HUES64 (cell line): Measurements from ENCODE around the gene B4GALT5.

Experiments
- H3K27ac ChIP-seq: 2 replicates; pipeline ENCODE4 v1.7.0; 2013; ENCODE audit warnings: low read depth, low read length, inconsistent platforms
- H3K27me3 ChIP-seq: 2 replicates; pipeline ENCODE4 v1.6.1; 2013; ENCODE audit warnings: mild to moderate bottlenecking, low read length; ENCODE audit not compliant: insufficient read depth
- H3K36me3 ChIP-seq: 2 replicates; pipeline ENCODE4 v1.6.1; 2013; ENCODE audit warnings: mild to moderate bottlenecking, low read length; ENCODE audit not compliant: insufficient read depth
- H3K4me1 ChIP-seq: 2 replicates; pipeline ENCODE4 v1.6.1; 2013; ENCODE audit warnings: mild to moderate bottlenecking, low read length, moderate library complexity; ENCODE audit not compliant: insufficient read depth
- H3K4me3 ChIP-seq: 2 replicates; pipeline ENCODE4 v1.5.1; 2013; ENCODE audit warnings: mild to moderate bottlenecking, low read length, moderate library complexity
- H3K9ac ChIP-seq: 2 replicates; pipeline ENCODE4 v1.6.1; 2013; ENCODE audit warnings: mild to moderate bottlenecking, low read depth, low read length
- H3K9me3 ChIP-seq: 2 replicates; pipeline ENCODE4 v1.6.1; 2013; ENCODE audit warnings: low read depth, low read length; ENCODE audit not compliant: insufficient read depth
- WGBS: fragments of 150-250, 120-280 bp; methylation state at CpG from one replicate; pipeline ENCODE4 v1.1.7; 2013; ENCODE audit warnings: missing lambda C conversion rate; 5-methylcytosine and 5-hydroxymethylcytosine counted together

The B4GALT5 gene

DNA sequence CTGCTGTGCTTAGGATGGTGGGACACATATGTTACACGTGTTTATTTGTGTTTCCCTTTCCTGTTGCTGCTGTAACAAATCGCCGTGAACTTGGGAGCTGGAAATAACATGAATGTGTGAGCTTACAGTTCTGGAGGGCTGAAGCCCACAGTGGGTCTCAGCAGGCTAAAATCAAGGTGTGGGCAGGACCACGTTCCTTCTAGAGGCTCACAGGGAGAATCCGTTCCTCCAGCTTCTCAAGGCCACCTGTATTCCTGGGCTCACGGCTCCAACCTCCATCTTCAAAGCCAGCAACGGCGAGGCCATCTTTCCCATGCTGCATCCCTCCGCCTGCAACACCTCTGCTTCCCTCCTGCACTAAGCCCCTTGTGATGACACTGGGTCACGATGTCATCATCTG, 118.3 kb downstream of the B4GALT5 start:
- Histone ChIP-seq H3K27ac (no peak overlapping the region), H3K9ac (no peak overlapping the region), H3K4me3 (no peak overlapping the region), H3K9me3 (peaks cover 3% of the 10 kb centered on the region; the same call in 1 of the 2 replicates), H3K27me3 (no peaks in the 10 kb centered on the region), H3K4me1 (no peaks in the 10 kb centered on the region), H3K36me3 (no peaks in the 10 kb centered on the region)
- 93% methylated on average over 10 of the region's 10 CpGs for WGBS

DNA sequence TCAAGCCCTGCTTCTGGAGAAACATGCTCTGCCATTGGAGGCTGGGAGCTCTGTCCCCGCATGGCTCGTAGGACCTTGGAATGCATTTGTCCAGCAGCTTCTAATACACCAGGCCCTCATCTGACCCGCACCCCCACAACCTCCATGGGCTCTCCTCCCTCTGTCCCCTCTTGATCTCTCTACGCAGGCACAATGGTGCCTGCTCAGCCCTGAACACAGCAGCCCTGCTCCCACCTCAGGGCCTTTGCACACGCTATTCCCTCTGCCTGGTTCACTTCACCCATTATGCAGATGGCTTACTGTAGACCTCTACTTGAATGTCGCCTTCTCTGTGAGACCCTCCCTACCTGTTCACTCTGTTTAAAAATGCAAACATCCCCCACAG, 118.8 kb downstream of the B4GALT5 start:
- Histone ChIP-seq H3K9me3 (peaks cover 3% of the 10 kb centered on the region; the same call in 1 of the 2 replicates), H3K36me3 (no peaks in the 10 kb centered on the region), H3K27me3 (no peaks in the 10 kb centered on the region), H3K9ac (no peak overlapping the region), H3K27ac (no peak overlapping the region), H3K4me1 (no peaks in the 10 kb centered on the region), H3K4me3 (no peak overlapping the region)
- 95% methylated on average over 5 of the region's 6 CpGs for WGBS

DNA sequence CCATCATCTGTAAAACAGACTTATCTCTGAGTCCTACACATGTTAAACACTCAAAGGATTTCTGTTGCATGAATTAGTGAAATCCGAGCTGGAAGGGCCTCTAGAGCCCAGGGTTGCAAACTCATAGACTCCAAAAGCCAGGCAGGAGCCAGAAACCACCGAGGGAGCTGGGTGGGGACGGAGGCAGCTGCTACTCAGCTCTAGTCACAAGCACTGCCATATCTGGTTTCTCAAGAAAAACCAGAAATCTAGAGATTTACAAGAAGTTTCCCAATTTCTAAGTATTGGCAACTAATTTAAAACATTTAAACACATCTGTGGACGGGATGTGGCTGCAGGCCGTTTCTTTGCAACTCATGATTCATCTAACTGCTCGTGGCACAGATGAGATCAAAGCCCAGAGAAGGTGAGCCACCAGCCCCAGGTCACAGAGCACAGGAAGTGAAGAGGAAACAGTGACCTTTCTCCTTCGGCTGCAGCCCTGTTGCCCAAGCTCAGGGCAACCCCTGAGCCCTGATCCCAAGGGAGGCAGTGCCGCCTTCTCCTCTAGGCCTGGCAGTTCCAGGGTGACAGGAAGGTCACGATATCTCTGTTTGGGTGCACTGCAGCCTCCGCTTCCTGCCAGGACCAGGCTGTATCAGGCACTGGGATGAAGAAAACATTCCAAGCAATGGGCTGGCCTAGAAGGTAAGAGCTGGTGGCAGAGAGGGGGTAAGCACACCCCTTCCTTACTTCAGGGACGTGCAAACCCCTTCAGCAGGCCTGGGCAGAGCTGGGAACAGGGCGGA, 119.3 kb downstream of the B4GALT5 start:
- H3K27ac ChIP-seq = no peak overlapping the region
- H3K36me3 ChIP-seq = no peaks in the 10 kb centered on the region
- H3K9ac ChIP-seq = no peak overlapping the region
- no peak overlapping the region for H3K4me3 ChIP-seq
- no peaks in the 10 kb centered on the region for H3K27me3 ChIP-seq
- H3K4me1 ChIP-seq = no peaks in the 10 kb centered on the region
- WGBS = 89% methylated on average over 12 of the region's 12 CpGs
- peaks cover 3% of the 10 kb centered on the region; the same call in 1 of the 2 replicates for H3K9me3 ChIP-seq

DNA sequence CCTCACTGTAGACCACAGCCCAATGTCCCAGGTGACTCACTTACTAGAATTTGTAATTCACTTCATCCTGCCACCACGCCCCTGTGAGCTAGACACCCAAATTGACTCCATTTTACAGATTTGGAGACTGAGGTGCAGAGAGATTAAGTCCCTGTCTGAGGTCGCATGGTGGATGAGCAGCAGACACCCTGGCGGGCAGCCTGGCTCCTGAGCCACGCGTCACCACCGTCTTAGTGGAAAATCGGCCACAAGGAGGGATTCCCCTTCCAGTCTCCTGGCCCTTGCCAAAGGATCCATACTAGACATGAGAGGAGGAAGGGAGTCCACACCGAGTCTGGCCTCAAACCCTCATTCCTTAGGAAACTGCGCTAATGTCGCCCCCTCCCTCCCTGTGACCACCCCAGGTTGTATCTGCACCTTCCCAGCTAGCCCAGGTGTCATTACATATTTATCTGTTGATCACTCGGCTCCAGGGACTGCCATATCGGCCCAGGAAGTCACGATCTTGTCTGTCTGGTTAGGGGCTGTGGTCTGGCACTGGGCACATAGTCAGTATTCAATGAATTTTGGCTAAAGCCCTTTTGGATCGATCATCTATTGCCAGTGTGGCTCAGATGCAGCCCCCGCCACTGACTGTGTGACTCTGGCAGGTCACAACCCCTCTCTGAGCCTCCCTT, 120.1 kb downstream of the B4GALT5 start:
- Histone ChIP-seq H3K27ac (no peak overlapping the region), H3K9me3 (peaks cover 3% of the 10 kb centered on the region; the same call in 1 of the 2 replicates), H3K9ac (no peak overlapping the region), H3K27me3 (no peaks in the 10 kb centered on the region), H3K4me3 (no peak overlapping the region), H3K36me3 (no peaks in the 10 kb centered on the region), H3K4me1 (no peaks in the 10 kb centered on the region)
- 91% methylated on average over 15 of the region's 15 CpGs for WGBS

DNA sequence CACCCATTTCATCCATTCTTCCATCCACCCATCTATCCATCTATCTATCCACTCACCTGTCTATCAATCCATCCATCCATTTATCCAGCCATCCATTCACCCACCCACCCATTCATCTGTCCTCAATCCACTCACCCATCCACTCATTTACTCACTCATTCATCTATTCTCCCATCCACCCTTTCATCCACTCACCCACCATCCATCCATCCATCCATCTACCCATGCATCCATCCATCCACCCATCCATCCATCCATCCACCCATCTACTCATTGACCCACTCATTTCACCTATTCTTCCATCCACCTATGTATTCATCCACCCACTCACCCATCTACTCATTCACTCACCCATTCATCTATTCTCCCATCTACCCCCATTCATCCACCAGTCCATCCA, 121.6 kb downstream of the B4GALT5 start:
- no peaks in the 10 kb centered on the region for H3K36me3 ChIP-seq
- H3K4me3 ChIP-seq = no peak overlapping the region
- no peaks in the 10 kb centered on the region for H3K4me1 ChIP-seq
- H3K27me3 ChIP-seq = no peaks in the 10 kb centered on the region
- H3K9ac ChIP-seq = no peak overlapping the region
- H3K27ac ChIP-seq = no peak overlapping the region
- no peaks in the 10 kb centered on the region for H3K9me3 ChIP-seq

DNA sequence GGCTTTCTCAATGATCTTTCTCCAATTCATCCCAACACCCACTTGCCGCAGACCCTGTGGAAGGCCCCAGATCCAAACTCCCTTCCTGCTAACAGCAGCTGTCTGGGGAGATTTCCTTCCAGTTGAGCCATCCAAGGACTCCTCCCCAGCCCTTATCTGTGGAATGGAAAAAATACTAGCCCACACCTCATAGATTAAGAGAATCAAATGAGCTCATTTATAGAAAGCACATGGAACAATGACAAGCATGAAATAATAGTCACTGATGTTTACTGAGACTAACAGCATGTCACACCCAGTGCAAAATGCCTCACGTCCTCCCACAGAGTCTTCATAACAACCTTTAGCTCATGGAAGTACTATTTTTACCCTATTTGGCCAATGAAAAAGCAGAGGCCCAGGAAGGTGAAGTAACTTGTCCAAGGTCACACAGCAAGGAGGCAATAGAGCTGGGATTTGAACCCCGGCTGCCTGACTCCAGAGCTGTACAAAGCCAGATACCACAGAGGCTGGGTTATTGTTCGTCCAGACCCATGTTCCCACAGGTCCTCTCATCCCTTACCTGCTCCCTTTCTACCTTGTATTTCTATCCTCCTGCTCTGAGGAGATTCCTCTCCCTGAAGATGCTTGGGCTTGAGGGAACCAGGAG, 122.3 kb downstream of the B4GALT5 start:
- Histone ChIP-seq H3K9me3 (no peaks in the 10 kb centered on the region), H3K27ac (no peak overlapping the region), H3K9ac (no peak overlapping the region), H3K27me3 (no peaks in the 10 kb centered on the region), H3K36me3 (no peaks in the 10 kb centered on the region), H3K4me3 (no peak overlapping the region), H3K4me1 (no peaks in the 10 kb centered on the region)
- WGBS = 88% methylated on average over 4 of the region's 4 CpGs

DNA sequence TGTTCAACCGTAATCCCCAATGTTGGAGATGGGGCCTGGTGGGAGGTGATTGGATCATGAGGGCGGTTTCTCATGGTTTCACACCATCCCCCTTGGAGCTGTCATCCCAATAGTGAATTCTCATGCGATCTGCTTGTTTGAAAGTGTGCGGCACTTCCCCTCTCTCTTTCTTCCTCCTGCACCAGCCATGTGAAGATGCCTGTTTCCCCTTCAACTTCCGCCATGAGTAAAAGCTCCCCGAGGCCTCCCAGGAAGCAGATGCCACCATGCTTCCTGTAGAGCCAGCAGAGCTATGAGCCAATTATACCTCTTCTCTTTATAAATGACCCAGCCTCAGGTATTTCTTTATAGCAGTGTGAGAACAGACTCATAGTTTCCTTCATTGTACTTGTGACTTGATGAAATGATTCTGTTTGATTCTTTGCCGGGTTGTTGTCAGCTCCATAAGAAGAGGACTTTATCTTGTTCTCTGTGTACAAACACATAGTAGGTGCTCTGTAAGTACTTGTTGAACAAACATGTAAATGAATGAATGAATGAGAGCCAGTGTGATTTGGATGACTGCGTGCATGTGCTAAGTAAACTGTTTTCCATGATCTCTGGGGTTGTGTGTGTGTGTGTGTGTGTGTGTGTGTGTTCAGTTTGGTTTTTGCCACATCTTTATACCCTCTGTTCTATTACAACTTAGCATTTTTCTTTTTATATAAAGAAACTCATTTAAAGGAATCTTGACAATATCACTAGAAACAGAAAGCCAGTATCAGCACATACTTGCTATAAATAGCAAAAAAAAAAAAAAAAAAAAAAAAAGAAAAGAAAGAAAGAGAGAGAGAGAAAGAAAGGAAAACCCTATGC, 123.3 kb downstream of the B4GALT5 start:
- Histone ChIP-seq H3K27ac (no peak overlapping the region), H3K4me3 (no peak overlapping the region), H3K36me3 (no peaks in the 10 kb centered on the region), H3K9ac (no peak overlapping the region), H3K27me3 (no peaks in the 10 kb centered on the region), H3K4me1 (no peaks in the 10 kb centered on the region), H3K9me3 (no peaks in the 10 kb centered on the region)
- WGBS = 96% methylated on average over 8 of the region's 8 CpGs

DNA sequence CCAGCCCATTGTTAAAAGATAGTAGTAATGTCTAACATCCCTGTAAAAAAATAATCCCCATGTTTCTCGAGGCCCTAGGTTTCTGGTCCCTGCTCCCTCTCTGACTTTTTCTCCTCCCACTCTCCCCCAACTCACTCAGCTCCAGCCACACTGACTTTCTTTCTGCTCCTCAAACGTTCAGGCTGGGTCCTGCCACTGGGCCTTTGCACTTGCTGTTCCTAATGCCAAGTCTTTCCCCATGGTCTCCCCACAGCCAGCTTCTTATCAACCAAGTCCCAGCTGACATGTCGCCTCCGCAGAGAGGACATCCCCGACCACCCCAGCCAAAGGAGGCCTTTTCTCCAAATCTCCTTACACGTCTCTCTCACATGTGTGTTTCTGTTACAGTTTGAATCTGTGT, 123.9 kb downstream of the B4GALT5 start:
- no peaks in the 10 kb centered on the region for H3K27me3 ChIP-seq
- H3K36me3 ChIP-seq = no peaks in the 10 kb centered on the region
- no peak overlapping the region for H3K9ac ChIP-seq
- no peaks in the 10 kb centered on the region for H3K4me1 ChIP-seq
- H3K9me3 ChIP-seq = no peaks in the 10 kb centered on the region
- H3K27ac ChIP-seq = no peak overlapping the region
- no peak overlapping the region for H3K4me3 ChIP-seq
- WGBS = 79% methylated on average over 6 of the region's 6 CpGs

DNA sequence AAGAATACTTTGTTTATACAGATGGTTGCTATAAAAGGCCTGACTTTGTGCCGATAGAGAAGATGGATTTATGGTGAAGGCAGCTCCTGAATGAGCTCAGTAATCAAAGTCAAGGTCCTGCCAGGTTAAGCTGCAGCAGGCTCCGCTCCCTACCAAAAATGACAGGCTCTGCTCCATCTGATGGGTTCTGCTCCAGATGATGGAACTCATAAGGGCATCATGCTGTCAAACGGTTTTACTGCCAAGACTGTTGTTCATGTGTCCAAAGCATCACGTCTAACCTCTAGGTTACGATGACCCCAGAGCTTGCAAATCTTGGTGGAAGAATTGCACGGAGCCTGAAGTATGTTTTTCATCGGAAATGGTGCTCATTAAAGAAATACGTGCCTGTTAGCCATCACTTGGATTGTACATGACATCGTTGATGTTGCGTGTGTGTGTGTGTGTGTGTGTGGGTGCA, 126.5 kb downstream of the B4GALT5 start:
- peaks cover 6% of the 10 kb centered on the region for H3K9me3 ChIP-seq
- H3K27me3 ChIP-seq = no peaks in the 10 kb centered on the region
- no peaks in the 10 kb centered on the region for H3K4me1 ChIP-seq
- no peak overlapping the region for H3K27ac ChIP-seq
- WGBS = 90% methylated on average over 10 of the region's 10 CpGs
- no peak overlapping the region for H3K9ac ChIP-seq
- H3K4me3 ChIP-seq = no peak overlapping the region
- H3K36me3 ChIP-seq = no peaks in the 10 kb centered on the region

DNA sequence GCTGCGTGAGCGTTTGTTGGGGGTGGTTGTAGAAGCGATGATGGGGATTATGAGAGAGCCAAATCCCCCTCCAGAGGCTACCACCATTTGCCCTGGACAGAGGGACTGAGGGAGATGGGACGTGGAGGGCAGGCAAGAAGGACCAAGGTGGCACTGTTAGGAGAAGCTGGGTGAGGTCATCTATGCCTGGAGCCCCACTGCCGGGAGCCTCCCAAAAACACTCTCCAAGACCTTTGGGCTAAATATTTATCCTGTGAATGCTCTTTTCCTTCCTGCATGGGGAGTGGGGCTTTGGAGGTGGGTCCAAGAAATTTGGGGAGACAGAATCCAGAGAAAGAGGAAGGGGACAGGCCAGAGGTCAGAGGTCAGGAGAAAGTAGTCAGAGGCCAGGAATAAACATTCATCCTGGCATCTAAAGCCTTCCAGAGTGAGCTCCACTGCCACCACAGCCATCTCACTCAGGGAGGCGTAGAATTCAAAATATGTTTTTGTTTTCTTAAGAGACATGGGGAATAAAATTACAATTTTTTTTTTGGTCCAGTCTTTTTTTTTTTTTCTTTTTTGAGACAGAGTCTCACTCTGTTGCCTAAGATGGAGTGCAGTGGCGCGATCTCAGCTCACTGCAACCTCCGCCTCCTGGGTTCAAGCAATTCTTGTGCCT, 128.0 kb downstream of the B4GALT5 start:
- peaks cover 6% of the 10 kb centered on the region for H3K9me3 ChIP-seq
- no peaks in the 10 kb centered on the region for H3K27me3 ChIP-seq
- 89% methylated on average over 7 of the region's 9 CpGs for WGBS
- H3K36me3 ChIP-seq = no peaks in the 10 kb centered on the region
- no peaks in the 10 kb centered on the region for H3K4me1 ChIP-seq
- H3K4me3 ChIP-seq = no peak overlapping the region
- H3K9ac ChIP-seq = no peak overlapping the region
- no peak overlapping the region for H3K27ac ChIP-seq
